Measurements from ENCODE around the gene PTPRH. TPM values are rescaled to one million over a fixed set of nuclear protein-coding genes. Genes with fewer than 3 reads are reported as not detected.
A peak's percentile ranks its signal among the peaks of the same experiment; 100 is the strongest.

The PTPRH gene
- total and polyA plus RNA-seq, 9 of the 15 experiments (the other 6 are each of a cell fraction or from before 2014, with no cell fraction given) = 0.87 to 34.3 (median 22.7) TPM

- TF ChIP-seq RBM15 (IDR thresholded peaks at IDR 0.05; ENCODE audit: insufficient read depth, low read length) (no peak), GABPA (tag; conservative IDR thresholded peaks at IDR 0.05; ENCODE audit: low read depth) (no peak), ZNF511 (CRISPR knock-in tag; IDR thresholded peaks at IDR 0.05) (peak; percentile 66; the same call in 1 of the 2 replicates), MBD1 (CRISPR knock-in tag; IDR thresholded peaks at IDR 0.05) (peak; percentile 88; the same call in 1 of the 2 replicates), CXXC5 (CRISPR knock-in tag; IDR thresholded peaks at IDR 0.05) (peak; percentile 67), BRCA1 (IDR thresholded peaks at IDR 0.05) (no peak), BRCA1 (CRISPR knock-in tag; IDR thresholded peaks at IDR 0.05) (no peak)
Measured at GRCh38 chr19:55165952-55166529, 43.3 kb downstream of the PTPRH start (continued).

All from K562 (cell line).